H54 (cell line): ENCODE data around the gene AUNIP.
"Not testable (repeated sequence)": the region's sequence is repeated elsewhere in the genome, so short reads cannot be mapped to it uniquely, and the experiment has no call there.

Experiments used
- DNase-seq: peaks from one replicate; pipeline ENCODE4 v3.0.0; 2011; ENCODE audit warnings: low spot score, mixed read lengths; ENCODE audit not compliant: insufficient read length
- FAIRE-seq: peaks from 3 replicates; lab custom pipeline; 2011; peaks lifted over from hg19 to GRCh38; lab: Jason Lieb, UNC
- POLR2A ChIP-seq: IDR thresholded peaks from 2 replicates; pipeline ENCODE4 v1.6.1; 2011; ENCODE audit warnings: low read depth, mild to moderate bottlenecking, low read length

The AUNIP gene

DNA sequence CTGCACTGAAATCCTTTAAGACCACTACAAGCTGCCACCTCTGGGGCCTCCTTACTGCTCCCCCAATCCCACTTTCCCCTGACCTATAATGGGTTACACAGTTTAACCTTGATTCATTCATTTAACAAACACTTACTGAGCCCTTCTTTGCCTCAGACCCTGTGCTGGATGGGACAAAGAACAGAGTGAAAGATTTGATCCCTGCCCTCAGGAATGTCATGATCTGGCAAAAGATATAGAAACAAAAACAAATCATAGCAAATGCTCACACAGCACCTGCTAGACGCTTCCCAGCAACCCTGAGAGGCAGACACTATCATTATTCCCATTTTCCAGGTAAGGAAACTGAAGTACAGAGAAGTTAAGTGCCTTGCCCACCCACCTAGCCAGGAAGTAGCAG lies 7.0 kb upstream of the AUNIP start:
- TF ChIP-seq POLR2A = no peak
- FAIRE-seq = no peak
- DNase-seq = no peak

DNA sequence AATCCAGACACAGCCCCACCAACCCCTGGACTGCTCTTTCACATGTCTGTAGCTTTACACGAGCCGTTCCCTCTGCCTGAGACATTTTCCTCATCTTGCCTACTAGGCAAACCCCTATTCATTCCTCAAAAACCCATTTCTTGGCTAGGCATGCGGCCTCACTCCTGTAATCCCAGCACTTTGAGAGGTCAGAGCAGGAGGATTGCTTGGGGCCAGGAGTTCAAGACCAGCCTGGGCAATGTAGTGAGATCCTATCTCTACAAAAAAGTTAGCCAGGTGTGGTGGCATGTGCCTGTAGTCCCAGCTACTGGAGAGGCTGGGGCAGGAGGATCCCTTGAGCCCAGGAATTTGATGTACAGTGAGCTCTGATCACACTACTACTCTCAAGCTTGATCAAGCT lies 5.2 kb upstream of the AUNIP start:
- no peak for FAIRE-seq
- no peak for DNase-seq
- no peak for TF ChIP-seq POLR2A

DNA sequence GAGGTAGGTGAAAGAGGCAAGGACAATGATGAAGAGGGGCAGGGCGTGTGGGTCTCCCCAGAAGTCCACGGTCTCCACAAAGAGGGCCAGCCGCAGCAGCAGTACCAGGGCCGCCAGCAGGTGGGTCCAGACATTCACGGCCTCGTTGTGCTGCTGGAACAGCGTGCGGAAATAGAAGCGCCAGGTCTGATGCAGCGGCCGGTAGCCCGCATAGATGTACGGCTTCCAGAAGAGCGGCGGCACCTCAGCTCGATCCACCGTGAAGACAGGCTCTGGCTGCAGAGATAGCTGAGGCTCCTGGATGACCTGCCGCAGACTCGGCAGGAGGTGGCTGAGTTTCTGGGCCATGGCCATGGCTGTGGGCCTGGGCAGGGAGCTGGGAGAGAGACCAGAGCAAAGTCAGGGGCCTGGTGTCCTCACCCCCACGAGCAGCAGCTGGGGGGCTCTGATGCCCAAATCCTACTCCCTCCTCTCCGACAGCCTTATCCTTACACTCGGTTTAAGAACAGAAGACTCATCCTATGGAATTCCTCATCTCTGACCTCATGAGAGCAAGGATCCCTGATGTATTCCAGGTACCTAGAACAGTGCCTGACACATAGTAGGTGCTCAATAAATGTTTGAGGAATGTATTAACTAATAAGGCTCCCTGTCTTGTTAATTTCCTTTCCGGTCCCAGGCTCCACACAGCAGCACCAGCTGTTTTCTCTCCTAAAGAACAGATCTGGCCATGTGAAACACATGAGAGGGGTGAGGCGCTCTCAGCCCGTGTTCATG lies 4.4 kb upstream of the AUNIP start:
- DNase-seq = no peak
- no peak for FAIRE-seq
- TF ChIP-seq POLR2A = no peak

DNA sequence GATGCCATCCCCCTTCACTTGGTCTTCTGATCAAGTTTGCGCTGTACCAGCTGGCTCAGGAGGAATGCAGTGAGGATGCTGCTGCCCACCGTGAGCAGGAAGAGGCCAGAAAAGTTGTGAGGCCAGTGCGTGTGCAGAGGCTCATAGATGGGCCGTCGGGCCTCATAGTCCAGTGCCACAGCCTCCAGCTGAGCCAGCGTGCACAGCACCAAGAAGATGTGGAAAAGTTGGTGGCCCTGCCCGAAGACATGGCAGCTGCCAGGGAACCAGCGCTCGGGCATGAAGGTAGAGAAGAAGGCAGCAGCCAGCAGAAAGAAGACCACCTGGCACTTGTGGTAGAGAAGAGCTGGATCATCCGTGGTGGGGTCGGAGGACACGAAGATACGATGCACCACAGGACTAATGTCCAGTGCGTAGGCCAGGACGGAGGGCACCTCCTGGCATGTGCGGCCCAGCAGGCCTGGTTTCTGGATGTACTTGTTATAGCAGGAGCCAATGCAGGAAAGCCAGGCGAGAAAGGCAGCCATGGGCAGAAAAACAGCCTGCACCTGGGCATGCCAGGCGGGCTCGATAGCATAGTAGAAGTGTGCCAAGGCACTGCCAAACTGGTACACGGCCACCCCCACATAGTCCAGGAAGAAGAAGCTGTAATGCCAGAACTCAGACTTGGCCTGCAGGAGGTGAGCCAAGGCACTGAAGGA lies 3.7 kb upstream of the AUNIP start:
- no peak for TF ChIP-seq POLR2A
- DNase-seq (no peak), FAIRE-seq (no peak)

DNA sequence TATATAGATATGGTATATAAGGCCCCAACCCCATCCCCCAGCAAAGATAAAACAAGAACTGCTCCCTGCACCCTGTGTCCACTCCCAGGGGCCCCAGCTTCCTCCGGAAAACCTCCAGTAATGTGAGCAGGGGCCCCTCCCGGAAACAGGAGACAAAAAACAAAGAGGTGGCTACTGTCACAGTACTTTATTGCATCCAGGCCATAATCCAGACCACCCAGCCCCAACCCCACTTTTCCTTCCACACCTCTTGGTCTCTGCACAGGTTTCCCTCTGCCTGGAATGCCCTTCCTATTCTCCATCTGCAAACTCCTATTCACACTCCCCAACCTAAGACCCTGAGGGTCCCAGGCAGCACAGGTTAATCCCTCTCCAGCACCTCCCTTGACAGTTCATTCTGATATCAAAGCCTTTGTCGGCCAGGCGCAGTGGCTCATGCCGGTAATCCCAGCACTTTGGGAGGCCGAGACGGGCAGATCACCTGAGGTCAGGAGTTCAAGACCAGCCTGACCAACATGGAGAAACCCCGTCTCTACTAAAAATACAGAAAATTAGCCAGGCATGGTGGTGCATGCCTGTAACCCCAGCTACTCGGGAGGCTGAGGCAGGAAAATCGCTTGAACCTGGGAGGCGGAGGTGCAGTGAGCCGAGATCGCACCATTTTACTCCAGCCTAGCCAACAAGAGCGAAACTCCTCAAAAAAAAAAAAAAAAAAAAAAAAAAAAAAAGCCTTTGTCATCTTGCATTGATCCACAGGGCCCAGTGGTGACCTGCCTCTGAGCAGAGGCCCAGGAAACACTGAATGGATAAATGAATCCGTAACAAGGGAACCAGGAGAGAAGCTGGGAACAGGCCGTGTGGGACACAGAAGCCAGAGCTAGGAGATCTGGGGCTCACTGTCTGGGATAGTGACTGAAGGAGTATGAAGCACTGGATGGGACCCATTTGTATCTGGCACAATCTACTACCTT lies 2.3 kb upstream of the AUNIP start:
- no peak for FAIRE-seq
- TF ChIP-seq POLR2A = no peak
- DNase-seq = no peak

DNA sequence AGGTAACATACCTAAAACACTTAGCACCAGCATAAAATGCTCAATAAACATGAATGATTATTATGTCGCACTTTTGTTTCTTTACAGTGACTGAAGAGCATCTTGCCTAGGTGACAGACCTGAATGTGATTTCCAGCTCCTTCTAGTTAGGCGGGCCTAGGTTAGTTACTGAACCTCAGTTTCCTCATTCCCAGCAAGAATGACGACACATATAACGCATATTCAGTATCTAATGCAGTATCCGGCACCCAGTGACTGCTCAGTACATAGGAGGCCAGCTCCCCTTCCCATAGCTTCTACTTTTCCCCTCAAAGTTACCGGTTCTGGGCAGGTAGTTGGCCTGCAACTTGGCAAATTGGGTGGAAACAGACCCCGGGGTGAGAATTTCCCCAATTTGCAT lies 763 bp downstream of the AUNIP start:
- DNase-seq (no peak), FAIRE-seq (no peak)
- TF ChIP-seq POLR2A = no peak

DNA sequence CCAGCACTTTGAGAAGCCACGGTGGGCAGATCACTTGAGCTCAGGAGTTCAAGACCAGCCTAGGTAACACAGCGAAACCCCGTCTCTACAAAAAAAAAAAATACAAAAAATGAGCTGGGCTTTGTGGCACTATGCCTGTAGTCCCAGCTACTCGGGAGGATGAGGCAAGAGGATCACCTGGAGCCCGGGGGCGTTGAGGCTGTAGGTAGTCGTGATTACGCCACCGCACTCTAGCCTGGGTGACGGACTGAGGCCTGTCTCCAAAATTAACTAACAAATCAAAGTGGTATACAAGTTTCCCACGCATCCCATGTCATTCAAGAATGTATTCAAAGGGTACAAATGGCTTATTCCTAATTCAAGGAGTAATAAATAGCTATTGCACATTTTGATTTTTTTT lies 2.4 kb downstream of the AUNIP start:
- TF ChIP-seq POLR2A = no peak
- FAIRE-seq (no peak), DNase-seq (no peak)

DNA sequence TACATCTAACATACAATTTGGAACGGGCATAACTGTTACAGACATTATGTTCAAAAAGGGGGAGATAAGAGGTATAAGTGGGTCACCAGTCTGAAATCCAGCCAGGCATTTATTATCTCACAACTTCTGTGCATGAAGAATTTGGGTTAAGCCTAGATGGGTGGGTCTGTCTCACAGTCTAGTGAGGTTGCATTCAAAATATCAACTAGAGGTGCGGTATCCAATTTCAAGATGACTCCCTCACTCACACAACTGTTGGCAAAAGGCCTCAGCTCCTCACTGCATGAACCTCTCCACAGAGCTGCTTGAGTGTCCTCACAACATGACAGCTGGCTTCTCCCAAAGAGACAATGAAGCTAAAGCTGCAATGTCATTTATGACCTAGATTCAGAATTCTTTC lies 4.7 kb downstream of the AUNIP start:
- no peak for DNase-seq
- no peak for TF ChIP-seq POLR2A
- FAIRE-seq = no peak

DNA sequence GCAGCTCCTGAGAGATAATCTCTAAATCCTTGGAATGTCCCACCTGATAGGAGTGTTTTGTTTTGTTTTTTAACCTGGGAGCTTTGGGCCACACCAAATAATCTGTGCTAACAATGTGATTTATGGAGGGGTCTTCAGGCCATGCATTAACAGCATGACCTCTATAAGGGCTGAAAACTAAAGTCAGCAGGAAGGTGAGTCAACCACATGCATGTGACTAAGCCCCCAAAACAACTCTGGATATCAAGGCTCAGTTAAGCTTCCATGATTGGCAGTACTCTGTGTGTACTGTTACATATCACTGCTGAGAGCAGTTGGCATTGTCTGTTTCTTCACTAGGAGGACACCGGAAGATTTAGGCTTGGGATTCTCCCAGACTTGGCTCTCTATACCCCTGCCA lies 10.7 kb downstream of the AUNIP start:
- no peak for DNase-seq
- no peak for TF ChIP-seq POLR2A
- no peak for FAIRE-seq

DNA sequence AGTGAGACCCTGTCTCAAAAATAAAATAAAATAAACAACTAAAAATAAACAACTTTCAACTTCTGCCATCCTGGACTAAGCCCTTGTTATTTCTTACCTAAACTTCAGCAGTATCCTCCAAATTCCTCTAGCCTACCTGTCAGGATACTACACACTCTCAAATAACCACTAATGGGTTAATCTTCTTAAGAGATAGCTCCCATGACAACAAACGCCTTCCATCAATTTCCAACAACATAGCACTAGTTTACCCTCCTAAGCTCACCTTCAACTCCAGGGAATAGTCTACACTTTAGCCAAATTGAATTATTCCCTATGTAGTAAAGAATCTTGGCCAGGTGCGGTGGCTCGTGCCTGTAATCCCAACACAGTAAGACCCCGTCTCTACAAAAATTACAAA lies 11.3 kb downstream of the AUNIP start:
- TF ChIP-seq POLR2A = no peak
- FAIRE-seq (no peak), DNase-seq (no peak)

DNA sequence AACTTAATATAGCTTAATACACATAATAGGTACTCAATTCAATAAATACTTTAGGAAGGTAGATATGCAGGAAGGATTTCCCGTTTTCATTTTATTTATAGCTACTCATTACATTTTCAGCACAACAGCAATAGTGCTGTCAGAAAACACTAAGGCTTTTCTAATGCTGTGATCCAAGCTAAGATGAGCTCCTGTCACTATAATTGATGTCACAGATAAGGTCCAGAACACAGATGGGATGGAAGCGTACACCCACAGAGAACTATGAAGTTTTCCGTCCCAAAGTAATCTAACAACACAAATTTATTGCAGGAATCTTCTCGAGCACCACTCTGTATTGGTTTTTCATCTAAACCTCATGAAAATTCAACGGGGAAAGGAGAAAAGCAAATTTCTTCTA lies 13.6 kb downstream of the AUNIP start:
- no peak for FAIRE-seq
- TF ChIP-seq POLR2A = no peak

DNA sequence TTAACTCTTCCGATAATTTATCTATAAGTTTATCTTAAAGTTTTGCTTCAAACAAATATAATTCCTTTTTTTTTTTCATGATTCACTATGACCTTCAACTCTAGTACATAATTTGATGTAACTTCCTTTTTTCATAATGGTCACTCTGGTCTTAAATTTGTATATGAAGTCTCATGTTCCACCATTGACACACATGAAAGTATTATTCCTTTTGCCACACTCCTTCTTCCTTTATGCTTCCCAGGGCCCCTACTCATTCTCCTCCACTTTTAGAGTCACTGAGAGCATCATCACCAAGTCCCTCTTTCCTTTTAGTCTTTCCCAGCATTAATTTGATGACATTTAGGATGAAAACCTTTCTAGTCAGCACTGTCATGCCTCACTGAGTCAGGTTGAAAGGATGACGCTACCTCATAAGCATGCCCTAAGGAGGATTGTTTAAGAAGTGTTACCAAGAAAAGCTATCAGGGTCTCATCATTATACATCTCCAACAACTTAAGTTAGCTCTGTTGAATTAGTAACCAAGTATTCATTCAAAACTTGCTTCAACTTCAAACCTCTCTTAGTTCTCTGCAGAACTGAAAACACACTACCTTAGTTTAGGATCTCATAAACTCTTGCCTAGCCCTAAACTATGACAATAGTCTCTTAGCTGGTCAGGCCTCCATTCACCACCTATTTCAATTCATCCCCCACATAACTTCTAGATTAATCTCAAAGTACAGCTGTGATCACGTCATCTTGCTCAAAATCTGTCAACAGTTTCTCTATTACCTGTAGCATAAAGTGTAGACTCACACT lies 14.5 kb downstream of the AUNIP start:
- DNase-seq (no peak), FAIRE-seq (no peak)
- no peak for TF ChIP-seq POLR2A

More for the DNA sequence above, 13.6 kb downstream of the AUNIP start:
- DNase-seq = no peak

DNA sequence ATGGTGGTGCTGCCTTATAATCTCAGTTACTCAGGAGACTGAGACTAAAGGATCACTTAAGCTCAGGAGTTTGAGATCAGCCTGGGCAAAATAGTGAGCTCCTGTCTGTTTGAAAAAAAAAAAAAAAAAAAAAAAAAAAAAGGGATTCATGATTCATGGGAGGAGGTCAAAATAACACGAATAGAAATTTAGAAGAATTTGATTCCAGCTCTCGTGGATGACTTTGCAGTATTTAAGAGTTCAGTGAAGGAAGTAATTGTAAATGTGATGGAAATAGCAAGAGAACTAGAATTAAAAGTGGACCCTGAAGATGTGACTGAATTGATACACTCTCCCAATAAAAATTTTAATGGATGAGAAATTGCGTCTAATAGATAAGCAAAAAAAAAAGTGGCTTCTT lies 15.8 kb downstream of the AUNIP start:
- DNase-seq (no peak), FAIRE-seq (no peak)
- TF ChIP-seq POLR2A = no peak

DNA sequence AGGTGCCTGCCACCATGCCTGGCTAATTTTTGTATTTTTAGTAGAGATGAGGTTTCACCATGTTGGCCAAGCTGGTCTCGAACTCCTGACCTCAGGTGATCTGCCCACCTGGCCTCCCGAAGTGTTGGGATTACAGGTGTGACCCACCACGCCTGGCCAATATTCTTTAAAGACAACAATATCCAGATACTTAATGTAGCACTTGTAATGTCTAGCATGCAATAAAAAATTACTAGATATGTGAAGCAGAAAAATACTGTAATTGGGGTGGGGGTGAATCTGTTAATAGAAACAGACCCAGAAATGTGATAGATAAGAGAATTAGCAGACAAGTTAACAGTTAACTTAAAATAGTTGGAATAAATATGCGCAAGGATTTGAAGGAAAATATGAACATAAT lies 19.4 kb downstream of the AUNIP start:
- not testable (repeated sequence) for FAIRE-seq, DNase-seq
